Measurements from ENCODE around the gene RAPGEF4.

DNA sequence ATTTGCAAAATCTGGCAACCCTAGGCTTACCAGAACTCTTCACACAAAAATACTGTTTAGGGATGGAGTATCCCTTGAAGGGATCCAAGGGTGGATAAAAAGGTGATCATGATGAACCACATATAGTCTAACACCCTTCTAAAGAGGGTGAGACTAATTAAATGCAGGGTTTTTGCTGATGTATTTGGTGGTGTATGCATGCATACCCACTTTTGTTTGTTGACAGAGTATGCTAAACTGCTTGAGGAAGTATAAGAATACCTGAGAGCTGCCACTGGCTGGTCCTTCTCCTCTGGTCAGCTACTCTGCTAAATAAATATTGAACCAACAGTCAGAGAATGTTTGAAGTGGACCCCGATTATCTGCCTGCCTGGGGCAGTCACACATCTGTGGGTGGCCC, 34.2 kb downstream of the RAPGEF4 start:
- no peak for TF ChIP-seq CTCF (IDR thresholded peaks at IDR 0.05)
- TF ChIP-seq POLR2A (IDR thresholded peaks at IDR 0.05), result no peak
